Brain pericyte (primary cell): ENCODE measurements around the gene MNT.

ENCODE experiments used
- DNase-seq: peaks from one replicate; pipeline ENCODE4 v3.0.0-alpha.2; 2012; ENCODE audit warnings: low read depth, low spot score

The MNT gene

GRCh38 chr17:2416010-2416734 is 15.3 kb upstream of the MNT start:
- DNase-seq, result peak; percentile 80

- no peak for DNase-seq
Observed at GRCh38 chr17:2415081-2415480, 14.2 kb upstream of the MNT start.

- no peak for DNase-seq
Observed at GRCh38 chr17:2414446-2415064, 13.7 kb upstream of the MNT start.

GRCh38 chr17:2412561-2413021 is 11.7 kb upstream of the MNT start:
- no peak for DNase-seq

- DNase-seq, result no peak
Observed at GRCh38 chr17:2410951-2411350, 10.1 kb upstream of the MNT start.

GRCh38 chr17:2406903-2407790 is 6.3 kb upstream of the MNT start:
- DNase-seq, result no peak

GRCh38 chr17:2406271-2406902 is 5.5 kb upstream of the MNT start:
- DNase-seq, result no peak

GRCh38 chr17:2405247-2405926 is 4.5 kb upstream of the MNT start:
- DNase-seq, result no peak

GRCh38 chr17:2403044-2403443 is 2.2 kb upstream of the MNT start:
- DNase-seq, result no peak

- no peak for DNase-seq
Observed at GRCh38 chr17:2402544-2402943, 1.7 kb upstream of the MNT start.

- DNase-seq, result peak; percentile 100
Observed at GRCh38 chr17:2401426-2402221, 764 bp upstream of the MNT start.

GRCh38 chr17:2400474-2400866 is 390 bp downstream of the MNT start:
- DNase-seq, result no peak

GRCh38 chr17:2399572-2400473 is 1.0 kb downstream of the MNT start:
- peak; percentile 84 for DNase-seq

- no peak for DNase-seq
Observed at GRCh38 chr17:2398655-2399571, 1.9 kb downstream of the MNT start.

- no peak for DNase-seq
Observed at GRCh38 chr17:2398182-2398581, 2.7 kb downstream of the MNT start.

- DNase-seq, result no peak
Observed at GRCh38 chr17:2397247-2398171, 3.4 kb downstream of the MNT start.

- peak; percentile 95 for DNase-seq
Observed at GRCh38 chr17:2396568-2397246, 4.2 kb downstream of the MNT start.
